Right lobe of liver (tissue), 4 donors: ENCODE data around the gene MED12L.

Source experiments
- POLR2A ChIP-seq: fragments of 450-650 bp; IDR thresholded peaks from one replicate; pipeline ENCODE4 v1.6.1; 2017; ENCODE audit warnings: antibody characterized with exemption, mild to moderate bottlenecking
- TF ChIP-seq, protein P1 (sequence below), 4 donors: fragments of 200-600 bp in 3 of 4; fragments of 450-650 bp in 1 of 4; IDR thresholded peaks; one replicate each; pipeline versions ENCODE4 v1.5.1 to v1.8.0; 2016 to 2022; ENCODE audit warnings: antibody characterized with exemption in 4 of 4, mild to moderate bottlenecking in 2 of 4
- donor health status: DM: no; HTN: no; CAD: no.
- donor health status: DM: no; HTN: no; CAD: no.
- donor health status: DM: no; HTN: yes; CAD: no.

DNA sequence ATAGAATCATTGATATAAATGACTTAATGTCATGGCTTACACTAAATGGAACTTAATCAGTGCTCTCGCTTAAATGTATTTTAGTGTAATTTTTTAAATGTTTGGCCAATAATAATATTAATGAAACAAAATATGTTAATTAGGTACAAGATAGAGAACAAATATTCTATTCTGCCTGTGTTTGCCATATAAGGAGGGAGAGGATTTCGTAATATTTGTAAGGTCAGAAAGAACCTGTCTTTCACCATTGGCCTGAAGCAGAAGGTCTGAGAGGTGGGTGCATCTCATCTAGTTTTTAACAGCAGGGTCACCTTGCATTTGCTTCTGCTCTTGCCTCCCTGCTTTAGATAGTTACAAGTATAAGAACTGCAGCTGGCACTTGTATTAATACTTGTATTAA, 228.7 kb downstream of the MED12L start:
- TF ChIP-seq, protein P1, sequence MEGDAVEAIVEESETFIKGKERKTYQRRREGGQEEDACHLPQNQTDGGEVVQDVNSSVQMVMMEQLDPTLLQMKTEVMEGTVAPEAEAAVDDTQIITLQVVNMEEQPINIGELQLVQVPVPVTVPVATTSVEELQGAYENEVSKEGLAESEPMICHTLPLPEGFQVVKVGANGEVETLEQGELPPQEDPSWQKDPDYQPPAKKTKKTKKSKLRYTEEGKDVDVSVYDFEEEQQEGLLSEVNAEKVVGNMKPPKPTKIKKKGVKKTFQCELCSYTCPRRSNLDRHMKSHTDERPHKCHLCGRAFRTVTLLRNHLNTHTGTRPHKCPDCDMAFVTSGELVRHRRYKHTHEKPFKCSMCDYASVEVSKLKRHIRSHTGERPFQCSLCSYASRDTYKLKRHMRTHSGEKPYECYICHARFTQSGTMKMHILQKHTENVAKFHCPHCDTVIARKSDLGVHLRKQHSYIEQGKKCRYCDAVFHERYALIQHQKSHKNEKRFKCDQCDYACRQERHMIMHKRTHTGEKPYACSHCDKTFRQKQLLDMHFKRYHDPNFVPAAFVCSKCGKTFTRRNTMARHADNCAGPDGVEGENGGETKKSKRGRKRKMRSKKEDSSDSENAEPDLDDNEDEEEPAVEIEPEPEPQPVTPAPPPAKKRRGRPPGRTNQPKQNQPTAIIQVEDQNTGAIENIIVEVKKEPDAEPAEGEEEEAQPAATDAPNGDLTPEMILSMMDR (IDR thresholded peaks at IDR 0.05), result no peak
- TF ChIP-seq POLR2A, result no peak
